ENCODE results near the gene NFILZ. TPM values are rescaled to one million over a fixed set of nuclear protein-coding genes. Genes with fewer than 3 reads are reported as not detected.

Gene NFILZ
- polyA plus RNA-seq = not detected
- long read RNA-seq, donor 1 = 0 reads
- long read RNA-seq, donor 2 = 0 reads
- long read RNA-seq, donor 3 = 0 reads
- long read RNA-seq, donor 4 = 0 reads
- long read RNA-seq, donor 5 = 0 reads
- long read RNA-seq, donor 6 = 0 reads
- long read RNA-seq, donor 7 = 0 reads
- long read RNA-seq, donor 8 = 0 reads
- long read RNA-seq, donor 9 = 0 reads
- long read RNA-seq, donor 10 = 0 reads

- Histone ChIP-seq H3K36me3 (ENCODE audit: control insufficient read depth in 3 of 3, insufficient read depth in 2 of 3, low read depth in 1 of 3, low read length in 3 of 3) (no peaks in the 10 kb centered on the region), H3K9me3 (ENCODE audit: control insufficient read depth in 2 of 2, insufficient read depth in 1 of 2, low read depth in 1 of 2, low read length in 1 of 2) (peaks cover 0 to 4% of the 10 kb centered on the region in 2 donors), H3K27me3 (ENCODE audit: control insufficient read depth in 3 of 3, insufficient read depth in 3 of 3, low read length in 3 of 3) (no peaks in the 10 kb centered on the region), H3K4me1 (ENCODE audit: control insufficient read depth in 3 of 3, insufficient read depth in 2 of 3, low read depth in 1 of 3, low read length in 2 of 3) (no peaks in the 10 kb centered on the region), H3K4me3 (ENCODE audit: low read depth in 1 of 3, low read length in 3 of 3) (no peak within 1 kb of the TSS), H3K27ac (ENCODE audit: low read depth in 1 of 3, low read length in 2 of 3) (peak within 1 kb of the TSS in 1 of 3 donors; percentile 79)
- 82 to 91% (median 84%) methylated on average over 11 of the region's 11 CpGs for WGBS, 3 donors
- DNase-seq (no peak), FAIRE-seq (no peak)
These were observed at the start of gene NFILZ for GRCh38 chr19:8629996-8630683. Gene NFILZ (plus strand): TSS chr19:8630633. CDS start chr19:8676766, 46,133 bp downstream.

- H3K4me3 ChIP-seq (ENCODE audit: low read depth in 1 of 3, low read length in 3 of 3) = no peak overlapping the region
- DNase-seq (peak; percentile 71 to 88), FAIRE-seq (no peak)
- 2 to 4% (median 3%) methylated on average over 21 of the region's 21 CpGs for WGBS, 3 donors
- peaks cover 0 to 7% (median 0%) of the 10 kb centered on the region in 3 donors for H3K27me3 ChIP-seq (ENCODE audit: control insufficient read depth in 3 of 3, insufficient read depth in 3 of 3, low read length in 3 of 3)
- no peaks in the 10 kb centered on the region for H3K9me3 ChIP-seq (ENCODE audit: control insufficient read depth in 2 of 2, insufficient read depth in 1 of 2, low read depth in 1 of 2, low read length in 1 of 2)
- peaks cover 0 to 5% (median 3%) of the 10 kb centered on the region in 3 donors for H3K4me1 ChIP-seq (ENCODE audit: control insufficient read depth in 3 of 3, insufficient read depth in 2 of 3, low read depth in 1 of 3, low read length in 2 of 3)
- no peaks in the 10 kb centered on the region for H3K36me3 ChIP-seq (ENCODE audit: control insufficient read depth in 3 of 3, insufficient read depth in 2 of 3, low read depth in 1 of 3, low read length in 3 of 3)
- H3K27ac ChIP-seq (ENCODE audit: low read depth in 1 of 3, low read length in 2 of 3) = no peak overlapping the region
These were observed 49.6 kb upstream of the NFILZ start for GRCh38 chr19:8580710-8581281.

GRCh38 chr19:8584965-8585893, 45.2 kb upstream of the NFILZ start:
- Histone ChIP-seq H3K4me1 (ENCODE audit: control insufficient read depth in 3 of 3, insufficient read depth in 2 of 3, low read depth in 1 of 3, low read length in 2 of 3) (peaks cover 0 to 4% (median 3%) of the 10 kb centered on the region in 3 donors), H3K36me3 (ENCODE audit: control insufficient read depth in 3 of 3, insufficient read depth in 2 of 3, low read depth in 1 of 3, low read length in 3 of 3) (peaks cover 0 to 5% (median 0%) of the 10 kb centered on the region in 3 donors), H3K27me3 (ENCODE audit: control insufficient read depth in 3 of 3, insufficient read depth in 3 of 3, low read length in 3 of 3) (no peaks in the 10 kb centered on the region), H3K27ac (ENCODE audit: low read depth in 1 of 3, low read length in 2 of 3) (no peak overlapping the region), H3K4me3 (ENCODE audit: low read depth in 1 of 3, low read length in 3 of 3) (no peak overlapping the region), H3K9me3 (ENCODE audit: control insufficient read depth in 2 of 2, insufficient read depth in 1 of 2, low read depth in 1 of 2, low read length in 1 of 2) (no peaks in the 10 kb centered on the region)
- 70 to 83% (median 77%) methylated on average over 54 to 71 of the region's 71 CpGs for WGBS, 3 donors
- FAIRE-seq (no peak), DNase-seq (no peak)

- H3K27ac ChIP-seq (ENCODE audit: low read depth in 1 of 3, low read length in 2 of 3) = no peak overlapping the region
- FAIRE-seq (no peak), DNase-seq (peak; percentile 42 to 51)
- H3K9me3 ChIP-seq (ENCODE audit: control insufficient read depth in 2 of 2, insufficient read depth in 1 of 2, low read depth in 1 of 2, low read length in 1 of 2) = no peaks in the 10 kb centered on the region
- H3K27me3 ChIP-seq (ENCODE audit: control insufficient read depth in 3 of 3, insufficient read depth in 3 of 3, low read length in 3 of 3) = no peaks in the 10 kb centered on the region
- peaks cover 0 to 5% (median 0%) of the 10 kb centered on the region in 3 donors for H3K36me3 ChIP-seq (ENCODE audit: control insufficient read depth in 3 of 3, insufficient read depth in 2 of 3, low read depth in 1 of 3, low read length in 3 of 3)
- H3K4me3 ChIP-seq (ENCODE audit: low read depth in 1 of 3, low read length in 3 of 3) = no peak overlapping the region
- WGBS, 3 donors = 43 to 71% (median 56%) methylated on average over 29 to 34 of the region's 34 CpGs
- H3K4me1 ChIP-seq (ENCODE audit: control insufficient read depth in 3 of 3, insufficient read depth in 2 of 3, low read depth in 1 of 3, low read length in 2 of 3) = no peaks in the 10 kb centered on the region
These were observed 44.3 kb upstream of the NFILZ start for GRCh38 chr19:8585894-8586750.

GRCh38 chr19:8589177-8589714, 41.2 kb upstream of the NFILZ start:
- FAIRE-seq (no peak), DNase-seq (no peak)
- Histone ChIP-seq H3K27me3 (ENCODE audit: control insufficient read depth in 3 of 3, insufficient read depth in 3 of 3, low read length in 3 of 3) (peaks cover 0 to 13% (median 0%) of the 10 kb centered on the region in 3 donors), H3K4me3 (ENCODE audit: low read depth in 1 of 3, low read length in 3 of 3) (no peak overlapping the region), H3K9me3 (ENCODE audit: control insufficient read depth in 2 of 2, insufficient read depth in 1 of 2, low read depth in 1 of 2, low read length in 1 of 2) (peaks cover 0 to 16% of the 10 kb centered on the region in 2 donors), H3K36me3 (ENCODE audit: control insufficient read depth in 3 of 3, insufficient read depth in 2 of 3, low read depth in 1 of 3, low read length in 3 of 3) (peaks cover 0 to 5% (median 0%) of the 10 kb centered on the region in 3 donors), H3K27ac (ENCODE audit: low read depth in 1 of 3, low read length in 2 of 3) (no peak overlapping the region), H3K4me1 (ENCODE audit: control insufficient read depth in 3 of 3, insufficient read depth in 2 of 3, low read depth in 1 of 3, low read length in 2 of 3) (peaks cover 0 to 2% (median 0%) of the 10 kb centered on the region in 3 donors)
- WGBS, 3 donors = 82 to 90% (median 89%) methylated on average over 31 to 32 of the region's 32 CpGs

GRCh38 chr19:8592231-8593009, 38.0 kb upstream of the NFILZ start:
- WGBS, 3 donors = 3 to 12% (median 12%) methylated on average over 38 to 55 of the region's 55 CpGs
- FAIRE-seq (no peak), DNase-seq (peak; percentile 50 to 71)
- Histone ChIP-seq H3K4me1 (ENCODE audit: control insufficient read depth in 3 of 3, insufficient read depth in 2 of 3, low read depth in 1 of 3, low read length in 2 of 3) (peaks cover 0 to 2% (median 0%) of the 10 kb centered on the region in 3 donors), H3K27ac (ENCODE audit: low read depth in 1 of 3, low read length in 2 of 3) (no peak overlapping the region), H3K4me3 (ENCODE audit: low read depth in 1 of 3, low read length in 3 of 3) (peak overlapping the region in 1 of 3 donors; percentile 36), H3K36me3 (ENCODE audit: control insufficient read depth in 3 of 3, insufficient read depth in 2 of 3, low read depth in 1 of 3, low read length in 3 of 3) (no peaks in the 10 kb centered on the region), H3K27me3 (ENCODE audit: control insufficient read depth in 3 of 3, insufficient read depth in 3 of 3, low read length in 3 of 3) (peaks cover 0 to 13% (median 0%) of the 10 kb centered on the region in 3 donors), H3K9me3 (ENCODE audit: control insufficient read depth in 2 of 2, insufficient read depth in 1 of 2, low read depth in 1 of 2, low read length in 1 of 2) (peaks cover 0 to 24% of the 10 kb centered on the region in 2 donors)

- 89 to 94% (median 89%) methylated on average over 2 of the region's 2 CpGs for WGBS, 3 donors
- peaks cover 0 to 24% of the 10 kb centered on the region in 2 donors for H3K9me3 ChIP-seq (ENCODE audit: control insufficient read depth in 2 of 2, insufficient read depth in 1 of 2, low read depth in 1 of 2, low read length in 1 of 2)
- FAIRE-seq = no peak
- H3K27me3 ChIP-seq (ENCODE audit: control insufficient read depth in 3 of 3, insufficient read depth in 3 of 3, low read length in 3 of 3) = peaks cover 0 to 13% (median 0%) of the 10 kb centered on the region in 3 donors
- H3K4me3 ChIP-seq (ENCODE audit: low read depth in 1 of 3, low read length in 3 of 3) = no peak overlapping the region
- H3K4me1 ChIP-seq (ENCODE audit: control insufficient read depth in 3 of 3, insufficient read depth in 2 of 3, low read depth in 1 of 3, low read length in 2 of 3) = peaks cover 0 to 2% (median 0%) of the 10 kb centered on the region in 3 donors
- peaks cover 0 to 2% (median 0%) of the 10 kb centered on the region in 3 donors for H3K36me3 ChIP-seq (ENCODE audit: control insufficient read depth in 3 of 3, insufficient read depth in 2 of 3, low read depth in 1 of 3, low read length in 3 of 3)
- H3K27ac ChIP-seq (ENCODE audit: low read depth in 1 of 3, low read length in 2 of 3) = no peak overlapping the region
- DNase-seq = no peak
These were observed 36.5 kb upstream of the NFILZ start for GRCh38 chr19:8593931-8594330.

All from small intestine (tissue), 16 donors.